ENCODE measurements around the gene LRBA. TPM values are rescaled to one million over a fixed set of nuclear protein-coding genes. Genes with fewer than 3 reads are reported as not detected.

The LRBA gene
- polyA plus RNA-seq, 1 of the 3 experiments (the other 2 are of a cell fraction) = 11.4 TPM

GRCh38 chr4:150235317-150235716 lies 779.8 kb downstream of the LRBA start:
- Histone ChIP-seq H3K36me3 (replicated peaks in 1 of 2; ENCODE audit: control insufficient read depth in 1 of 2, insufficient read depth in 2 of 2, low read length in 1 of 2) (peaks cover 36 to 37% of the 10 kb centered on the region in 2 experiments), H3K79me2 (ENCODE audit: insufficient read depth) (no peaks in the 10 kb centered on the region; the same call in 1 of the 2 replicates), H3K4me1 (ENCODE audit: control insufficient read depth in 1 of 2, insufficient read depth in 2 of 2, low read depth in 1 of 2, low read length in 1 of 2) (peaks cover 28 to 52% of the 10 kb centered on the region in 2 experiments), H2AFZ (ENCODE audit: low read depth) (no peak overlapping the region), H3K9me2 (no peaks in the 10 kb centered on the region), H3K4me3 (ENCODE audit: low read depth in 2 of 2, low read length in 1 of 2) (no peak overlapping the region), H3K4me2 (peak overlapping the region; percentile 60), H3F3A (replicated peaks; ENCODE audit: insufficient read depth) (peaks cover 52% of the 10 kb centered on the region), H3K9ac (peak overlapping the region; percentile 61; the same call in 1 of the 2 replicates), H4K20me1 (ENCODE audit: insufficient read depth) (no peaks in the 10 kb centered on the region), H3K27me3 (ENCODE audit: insufficient read depth) (no peaks in the 10 kb centered on the region), H3K27ac (ENCODE audit: low read depth in 2 of 2, low read length in 1 of 2) (peak overlapping the region; percentile 89 to 96; a peak in 3 of 4 replicates), H3K9me3 (no peaks in the 10 kb centered on the region)
- DNase-seq = no peak
- no peak for TF ChIP-seq FOXM1 (IDR thresholded peaks at IDR 0.05; ENCODE audit: low read depth)
- TF ChIP-seq POLR2AphosphoS5 (IDR thresholded peaks at IDR 0.05; ENCODE audit: low read depth, low read length) = no peak
- TF ChIP-seq, protein P1, sequence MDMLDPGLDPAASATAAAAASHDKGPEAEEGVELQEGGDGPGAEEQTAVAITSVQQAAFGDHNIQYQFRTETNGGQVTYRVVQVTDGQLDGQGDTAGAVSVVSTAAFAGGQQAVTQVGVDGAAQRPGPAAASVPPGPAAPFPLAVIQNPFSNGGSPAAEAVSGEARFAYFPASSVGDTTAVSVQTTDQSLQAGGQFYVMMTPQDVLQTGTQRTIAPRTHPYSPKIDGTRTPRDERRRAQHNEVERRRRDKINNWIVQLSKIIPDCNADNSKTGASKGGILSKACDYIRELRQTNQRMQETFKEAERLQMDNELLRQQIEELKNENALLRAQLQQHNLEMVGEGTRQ (IDR thresholded peaks at IDR 0.05; ENCODE audit: borderline replicate concordance, low read depth, low read length) = no peak
- no peak for TF ChIP-seq NFIC (IDR thresholded peaks at IDR 0.05; ENCODE audit: borderline replicate concordance)
- no peak for TF ChIP-seq RFX5 (IDR thresholded peaks at IDR 0.05; ENCODE audit: low read length)
- TF ChIP-seq CHD2 (IDR thresholded peaks at IDR 0.05; ENCODE audit: low read length, partially characterized antibody) = no peak
- no peak for TF ChIP-seq MEF2A (IDR thresholded peaks at IDR 0.05; ENCODE audit: borderline replicate concordance, low read depth)
- TF ChIP-seq SMC3 (IDR thresholded peaks at IDR 0.05; ENCODE audit: low read depth, low read length) = no peak
- no peak for TF ChIP-seq TCF12 (IDR thresholded peaks at IDR 0.05)
- TF ChIP-seq EZH2phosphoT487 (IDR thresholded peaks at IDR 0.05; ENCODE audit: borderline replicate concordance, low read depth) = no peak
- TF ChIP-seq RXRA (IDR thresholded peaks at IDR 0.05; ENCODE audit: borderline replicate concordance, low read depth) = no peak
- TF ChIP-seq TAF1 (IDR thresholded peaks at IDR 0.05; ENCODE audit: borderline replicate concordance, low read depth, low read length) = no peak
- no peak for TF ChIP-seq USF1 (IDR thresholded peaks at IDR 0.05; ENCODE audit: borderline replicate concordance, low read depth)
- TF ChIP-seq FOSL2 (IDR thresholded peaks at IDR 0.05; ENCODE audit: borderline replicate concordance, low read depth) = no peak
- TF ChIP-seq FOXJ3 (CRISPR knock-in tag; IDR thresholded peaks at IDR 0.05) = no peak
- TF ChIP-seq, protein P2, sequence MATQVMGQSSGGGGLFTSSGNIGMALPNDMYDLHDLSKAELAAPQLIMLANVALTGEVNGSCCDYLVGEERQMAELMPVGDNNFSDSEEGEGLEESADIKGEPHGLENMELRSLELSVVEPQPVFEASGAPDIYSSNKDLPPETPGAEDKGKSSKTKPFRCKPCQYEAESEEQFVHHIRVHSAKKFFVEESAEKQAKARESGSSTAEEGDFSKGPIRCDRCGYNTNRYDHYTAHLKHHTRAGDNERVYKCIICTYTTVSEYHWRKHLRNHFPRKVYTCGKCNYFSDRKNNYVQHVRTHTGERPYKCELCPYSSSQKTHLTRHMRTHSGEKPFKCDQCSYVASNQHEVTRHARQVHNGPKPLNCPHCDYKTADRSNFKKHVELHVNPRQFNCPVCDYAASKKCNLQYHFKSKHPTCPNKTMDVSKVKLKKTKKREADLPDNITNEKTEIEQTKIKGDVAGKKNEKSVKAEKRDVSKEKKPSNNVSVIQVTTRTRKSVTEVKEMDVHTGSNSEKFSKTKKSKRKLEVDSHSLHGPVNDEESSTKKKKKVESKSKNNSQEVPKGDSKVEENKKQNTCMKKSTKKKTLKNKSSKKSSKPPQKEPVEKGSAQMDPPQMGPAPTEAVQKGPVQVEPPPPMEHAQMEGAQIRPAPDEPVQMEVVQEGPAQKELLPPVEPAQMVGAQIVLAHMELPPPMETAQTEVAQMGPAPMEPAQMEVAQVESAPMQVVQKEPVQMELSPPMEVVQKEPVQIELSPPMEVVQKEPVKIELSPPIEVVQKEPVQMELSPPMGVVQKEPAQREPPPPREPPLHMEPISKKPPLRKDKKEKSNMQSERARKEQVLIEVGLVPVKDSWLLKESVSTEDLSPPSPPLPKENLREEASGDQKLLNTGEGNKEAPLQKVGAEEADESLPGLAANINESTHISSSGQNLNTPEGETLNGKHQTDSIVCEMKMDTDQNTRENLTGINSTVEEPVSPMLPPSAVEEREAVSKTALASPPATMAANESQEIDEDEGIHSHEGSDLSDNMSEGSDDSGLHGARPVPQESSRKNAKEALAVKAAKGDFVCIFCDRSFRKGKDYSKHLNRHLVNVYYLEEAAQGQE (IDR thresholded peaks at IDR 0.05; ENCODE audit: low read depth, low read length) = no peak
- TF ChIP-seq MAX (IDR thresholded peaks at IDR 0.05; ENCODE audit: low read depth) = no peak
- CTCF ChIA-PET = no interaction called here
- 84% methylated on average over 5 of the region's 5 CpGs for WGBS (ENCODE audit: low lambda C conversion rate)
- POLR2A ChIA-PET = no interaction called here

All from SK-N-SH (cell line).